Common myeloid progenitor, CD34-positive (primary cell): ENCODE results near the gene TPPP.
A peak's percentile ranks its signal among the peaks of the same experiment; 100 is the strongest.

ENCODE experiments used
- CTCF ChIA-PET: fragments of 350-600 bp; sonication (Branson Sonifier 250); formaldehyde crosslinking; loops from one replicate; lab custom pipeline; 2021; ENCODE audit warnings: antibody characterized with exemption; lab: Charles Lee
- POLR2A ChIA-PET: fragments of 350-600 bp; sonication (Branson Sonifier 250); formaldehyde crosslinking; loops from one replicate; lab custom pipeline; 2021; ENCODE audit warnings: antibody characterized with exemption; lab: Charles Lee
- DNase-seq, 3 donors: peaks; one replicate each; pipeline versions ENCODE4 v3.0.0 to v3.0.0-alpha.2; 2013
- H3K27ac ChIP-seq, 2 experiments: 1 replicate in 1 of 2; 2 replicates in 1 of 2; pipeline ENCODE4 v1.7.0; 2013; ENCODE audit warnings: inconsistent platforms in 2 of 2, low read length in 2 of 2, mild to moderate bottlenecking in 2 of 2, low read depth in 1 of 2, moderate library complexity in 1 of 2; ENCODE audit not compliant: severe bottlenecking in 2 of 2, insufficient read depth in 1 of 2, poor library complexity in 1 of 2
- H3K27me3 ChIP-seq, 5 experiments: replicated peaks in 2 of 5; 1 replicate in 3 of 5; 2 replicates in 2 of 5; pipeline versions ENCODE4 v1.6.1 to v1.7.0; 2013; ENCODE audit warnings: low read length in 4 of 5, mild to moderate bottlenecking in 2 of 5, moderate library complexity in 2 of 5, inconsistent platforms in 1 of 5; ENCODE audit not compliant: insufficient read depth in 5 of 5, control insufficient read depth in 4 of 5
- H3K36me3 ChIP-seq, 4 experiments: 1 replicate in 2 of 4; 2 replicates in 2 of 4; pipeline versions ENCODE4 v1.6.1 to v1.7.0; 2013; ENCODE audit warnings: low read length in 3 of 4, control low read depth in 1 of 4, mild to moderate bottlenecking in 1 of 4; ENCODE audit not compliant: control insufficient read depth in 4 of 4, insufficient read depth in 4 of 4
- H3K4me1 ChIP-seq, 4 experiments: 1 replicate in 3 of 4; 2 replicates in 1 of 4; pipeline versions ENCODE4 v1.6.1 to v1.7.1; 2013; ENCODE audit warnings: low read length in 3 of 4, mild to moderate bottlenecking in 3 of 4, control low read depth in 1 of 4, inconsistent platforms in 1 of 4, moderate library complexity in 1 of 4; ENCODE audit not compliant: control insufficient read depth in 4 of 4, insufficient read depth in 4 of 4; ENCODE audit errors: control extremely low read depth in 1 of 4
- H3K4me3 ChIP-seq, 7 experiments: 1 replicate in 4 of 7; 2 replicates in 3 of 7; pipeline versions ENCODE4 v1.5.1 to v1.7.0; 2013; ENCODE audit warnings: mild to moderate bottlenecking in 7 of 7, low read length in 6 of 7, moderate library complexity in 6 of 7, inconsistent platforms in 2 of 7, low read depth in 2 of 7, control low read depth in 1 of 7; ENCODE audit not compliant: insufficient read depth in 4 of 7, control insufficient read depth in 1 of 7; ENCODE audit errors: extremely low read depth in 1 of 7
- H3K9me3 ChIP-seq, 5 experiments: 1 replicate in 4 of 5; 2 replicates in 1 of 5; pipeline versions ENCODE4 v1.6.1 to v1.7.1; 2013; ENCODE audit warnings: low read length in 4 of 5, mild to moderate bottlenecking in 2 of 5, inconsistent platforms in 1 of 5, low read depth in 1 of 5, moderate library complexity in 1 of 5; ENCODE audit not compliant: control insufficient read depth in 4 of 5, insufficient read depth in 2 of 5; ENCODE audit errors: control extremely low read depth in 1 of 5
- WGBS: methylation state at CpG from one replicate; pipeline ENCODE4 v1.1.5; 2013; ENCODE audit not compliant: insufficient coverage; 5-methylcytosine and 5-hydroxymethylcytosine counted together

TPPP gene

GRCh38 chr5:676699-677076, 16.5 kb downstream of the TPPP start:
- DNase-seq, result no peak
- Histone ChIP-seq H3K9me3 (no peaks in the 10 kb centered on the region), H3K27me3 (peaks cover 0 to 59% (median 5%) of the 10 kb centered on the region in 5 experiments), H3K36me3 (no peaks in the 10 kb centered on the region), H3K4me1 (peaks cover 0 to 27% (median 22%) of the 10 kb centered on the region in 4 experiments), H3K27ac (no peak overlapping the region), H3K4me3 (no peak overlapping the region)
- ChIA-PET POLR2A (no interaction called here), CTCF (no interaction called here)
- WGBS, result 95% methylated on average over 48 of the region's 48 CpGs

GRCh38 chr5:675871-676698, 17.1 kb downstream of the TPPP start:
- H3K36me3 ChIP-seq, result no peaks in the 10 kb centered on the region
- POLR2A ChIA-PET, result no interaction called here
- H3K4me3 ChIP-seq, result no peak overlapping the region
- H3K27ac ChIP-seq, result no peak overlapping the region
- H3K27me3 ChIP-seq, result peaks cover 0 to 59% (median 5%) of the 10 kb centered on the region in 5 experiments
- WGBS, result 80% methylated on average over 35 of the region's 36 CpGs
- peaks cover 0 to 32% (median 24%) of the 10 kb centered on the region in 4 experiments for H3K4me1 ChIP-seq
- H3K9me3 ChIP-seq, result no peaks in the 10 kb centered on the region
- CTCF ChIA-PET, result no interaction called here
- DNase-seq, result no peak

- Histone ChIP-seq H3K9me3 (no peaks in the 10 kb centered on the region), H3K27ac (no peak overlapping the region), H3K36me3 (no peaks in the 10 kb centered on the region), H3K27me3 (peaks cover 0 to 59% (median 5%) of the 10 kb centered on the region in 5 experiments), H3K4me3 (no peak overlapping the region), H3K4me1 (peaks cover 0 to 32% (median 24%) of the 10 kb centered on the region in 4 experiments)
- CTCF ChIA-PET, result interaction anchor here (7.1 kb wide), 1 partner anchor 229 kb away, joined by 117 read pairs; no protein-coding TSS in a partner anchor
- POLR2A ChIA-PET, result no interaction called here
- WGBS, result 91% methylated on average over 12 of the region's 20 CpGs
- DNase-seq, result no peak
Measured at GRCh38 chr5:675111-675870, 17.9 kb downstream of the TPPP start.

- peaks cover 0 to 32% (median 24%) of the 10 kb centered on the region in 4 experiments for H3K4me1 ChIP-seq
- WGBS, result 82% methylated on average over 4 of the region's 7 CpGs
- H3K36me3 ChIP-seq, result no peaks in the 10 kb centered on the region
- no peak overlapping the region for H3K4me3 ChIP-seq
- ChIA-PET CTCF (interaction anchor here (6.6 to 7.1 kb wide), 2 partner anchors 216 to 229 kb away, joined by 67 to 117 read pairs; partner anchors contain the start of genes BRD9 and TRIP13), POLR2A (no interaction called here)
- DNase-seq, result no peak
- no peak overlapping the region for H3K27ac ChIP-seq
- no peaks in the 10 kb centered on the region for H3K9me3 ChIP-seq
- H3K27me3 ChIP-seq, result peaks cover 0 to 63% (median 5%) of the 10 kb centered on the region in 5 experiments
Measured at GRCh38 chr5:674630-675011, 18.5 kb downstream of the TPPP start.

GRCh38 chr5:673831-674629, 19.1 kb downstream of the TPPP start:
- Histone ChIP-seq H3K9me3 (no peaks in the 10 kb centered on the region), H3K4me3 (no peak overlapping the region), H3K36me3 (no peaks in the 10 kb centered on the region), H3K4me1 (peaks cover 0 to 32% (median 24%) of the 10 kb centered on the region in 4 experiments), H3K27me3 (peaks cover 0 to 63% (median 5%) of the 10 kb centered on the region in 5 experiments), H3K27ac (no peak overlapping the region)
- ChIA-PET CTCF (interaction anchor here (6.6 to 7.1 kb wide), 2 partner anchors 217 to 230 kb away, joined by 67 to 117 read pairs; partner anchors contain the start of genes BRD9 and TRIP13), POLR2A (no interaction called here)
- WGBS, result 86% methylated on average over 22 of the region's 27 CpGs
- no peak for DNase-seq

GRCh38 chr5:673161-673830, 19.9 kb downstream of the TPPP start:
- WGBS, result 62% methylated on average over 16 of the region's 19 CpGs
- H3K4me1 ChIP-seq, result peaks cover 0 to 32% (median 24%) of the 10 kb centered on the region in 4 experiments
- H3K36me3 ChIP-seq, result peaks cover 0 to 4% (median 0%) of the 10 kb centered on the region in 4 experiments
- H3K27me3 ChIP-seq, result peaks cover 0 to 63% (median 5%) of the 10 kb centered on the region in 5 experiments
- ChIA-PET CTCF (interaction anchor here (1.0 to 7.1 kb wide), 4 partner anchors 20 to 231 kb away, joined by 3 to 117 read pairs (median 35); partner anchors contain the start of genes BRD9 and TRIP13), POLR2A (interaction anchor here (1.3 to 1.4 kb wide), 2 partner anchors 85 to 220 kb away, joined by 3 to 6 read pairs; partner anchors contain the start of genes BRD9 and TRIP13)
- peak overlapping the region; percentile 71 to 88 for H3K27ac ChIP-seq
- H3K9me3 ChIP-seq, result no peaks in the 10 kb centered on the region
- DNase-seq, result no peak
- H3K4me3 ChIP-seq, result peak overlapping the region in 3 of 7 experiments; percentile 24 to 34 (median 30)
